ENCODE data around the gene ATP11A. TPM values are rescaled to one million over a fixed set of nuclear protein-coding genes. Genes with fewer than 3 reads are reported as not detected.

The ATP11A gene
- total RNA-seq, 4 donors from 2014 or later: 18.6 to 30.3 (median 26.8) TPM

GRCh38 chr13:112854321-112854720 lies 164.5 kb downstream of the ATP11A start:
- TF ChIP-seq, protein P1, sequence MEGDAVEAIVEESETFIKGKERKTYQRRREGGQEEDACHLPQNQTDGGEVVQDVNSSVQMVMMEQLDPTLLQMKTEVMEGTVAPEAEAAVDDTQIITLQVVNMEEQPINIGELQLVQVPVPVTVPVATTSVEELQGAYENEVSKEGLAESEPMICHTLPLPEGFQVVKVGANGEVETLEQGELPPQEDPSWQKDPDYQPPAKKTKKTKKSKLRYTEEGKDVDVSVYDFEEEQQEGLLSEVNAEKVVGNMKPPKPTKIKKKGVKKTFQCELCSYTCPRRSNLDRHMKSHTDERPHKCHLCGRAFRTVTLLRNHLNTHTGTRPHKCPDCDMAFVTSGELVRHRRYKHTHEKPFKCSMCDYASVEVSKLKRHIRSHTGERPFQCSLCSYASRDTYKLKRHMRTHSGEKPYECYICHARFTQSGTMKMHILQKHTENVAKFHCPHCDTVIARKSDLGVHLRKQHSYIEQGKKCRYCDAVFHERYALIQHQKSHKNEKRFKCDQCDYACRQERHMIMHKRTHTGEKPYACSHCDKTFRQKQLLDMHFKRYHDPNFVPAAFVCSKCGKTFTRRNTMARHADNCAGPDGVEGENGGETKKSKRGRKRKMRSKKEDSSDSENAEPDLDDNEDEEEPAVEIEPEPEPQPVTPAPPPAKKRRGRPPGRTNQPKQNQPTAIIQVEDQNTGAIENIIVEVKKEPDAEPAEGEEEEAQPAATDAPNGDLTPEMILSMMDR (IDR thresholded peaks at IDR 0.05; ENCODE audit: low read depth): no peak

- TF ChIP-seq, protein P1 (IDR thresholded peaks at IDR 0.05; ENCODE audit: low read depth): no peak
Observed at GRCh38 chr13:112855859-112856258, 166.0 kb downstream of the ATP11A start.

- TF ChIP-seq, protein P1 (IDR thresholded peaks at IDR 0.05; ENCODE audit: low read depth): no peak
Observed at GRCh38 chr13:112857914-112858490, 168.2 kb downstream of the ATP11A start.

- TF ChIP-seq, protein P1 (IDR thresholded peaks at IDR 0.05; ENCODE audit: low read depth): no peak
Observed at GRCh38 chr13:112859128-112859816, 169.4 kb downstream of the ATP11A start.

- TF ChIP-seq, protein P1 (IDR thresholded peaks at IDR 0.05; ENCODE audit: low read depth): no peak
Observed at GRCh38 chr13:112859817-112860190, 170.0 kb downstream of the ATP11A start.

GRCh38 chr13:112861876-112862615 lies 172.2 kb downstream of the ATP11A start:
- TF ChIP-seq, protein P1 (IDR thresholded peaks at IDR 0.05; ENCODE audit: low read depth): no peak

GRCh38 chr13:112867301-112867711 lies 177.5 kb downstream of the ATP11A start:
- TF ChIP-seq, protein P1 (IDR thresholded peaks at IDR 0.05; ENCODE audit: low read depth): no peak
